Right ventricle myocardium inferior (tissue), 1 donor: ENCODE results near the gene CNTN4. TPM values are rescaled to one million over a fixed set of nuclear protein-coding genes. Genes with fewer than 3 reads are reported as not detected.

Source experiments
- ATAC-seq: fragments of 200-7000 bp; cut with Tn5 transposase; one replicate; pipeline ENCODE4 v1.9.1; 2020; ENCODE audit warnings: mild to moderate bottlenecking, moderate library complexity
- DNase-seq: peaks from one replicate; pipeline ENCODE4 v3.0.0; 2021; ENCODE audit errors: missing footprints
- intact Hi-C: fragments of 100-400 bp; cut with DNase I; formaldehyde crosslinking; loops from one replicate; pipeline ENCODE4 v1.11.0; 2022
- total RNA-seq: library from RNA; stranded (reverse); fragmentation: NEBNext Ultra II Directional; extraction: Animal tissue kit (Norgen Biotek cat#: 25700); gene quantifications from one replicate; pipeline ENCODE4 v1.2.1, GENCODE V29; 2021
- donor health status: DM: no; HTN: yes; CAD: no; lungs with severe emphysema.

Gene CNTN4
- total RNA-seq, 1 donor from 2014 or later, result 2.5 TPM

GRCh38 chr3:2614578-2614977, 515.9 kb downstream of the CNTN4 start:
- intact Hi-C loops, result no loop called here
- no peak for DNase-seq
- no peak for ATAC-seq

GRCh38 chr3:2615080-2615479, 516.4 kb downstream of the CNTN4 start:
- intact Hi-C loops, result no loop called here
- ATAC-seq (no peak), DNase-seq (no peak)

GRCh38 chr3:2623436-2623835, 524.8 kb downstream of the CNTN4 start:
- intact Hi-C loops, result no loop called here
- DNase-seq (no peak), ATAC-seq (no peak)

GRCh38 chr3:2628117-2628516, 529.5 kb downstream of the CNTN4 start:
- ATAC-seq (no peak), DNase-seq (no peak)
- intact Hi-C loops, result no loop called here

- intact Hi-C loops, result no loop called here
- ATAC-seq, result no peak
- no peak for DNase-seq
Measured at GRCh38 chr3:2635511-2635910, 536.8 kb downstream of the CNTN4 start.

GRCh38 chr3:2643606-2644005, 544.9 kb downstream of the CNTN4 start:
- DNase-seq (no peak), ATAC-seq (no peak)
- intact Hi-C loops, result no loop called here

GRCh38 chr3:2645001-2645400, 546.3 kb downstream of the CNTN4 start:
- no peak for ATAC-seq
- intact Hi-C loops, result no loop called here
- DNase-seq, result no peak

- DNase-seq (no peak), ATAC-seq (no peak)
- intact Hi-C loops, result no loop called here
Measured at GRCh38 chr3:2650746-2651145, 552.1 kb downstream of the CNTN4 start.

- DNase-seq (no peak), ATAC-seq (no peak)
- intact Hi-C loops, result no loop called here
Measured at GRCh38 chr3:2652386-2652785, 553.7 kb downstream of the CNTN4 start.

GRCh38 chr3:2653706-2654105, 555.0 kb downstream of the CNTN4 start:
- DNase-seq, result no peak
- ATAC-seq, result no peak
- intact Hi-C loops, result no loop called here

GRCh38 chr3:2655229-2655701, 556.6 kb downstream of the CNTN4 start:
- no peak for DNase-seq
- intact Hi-C loops, result no loop called here
- no peak for ATAC-seq

GRCh38 chr3:2656806-2657777, 558.4 kb downstream of the CNTN4 start:
- intact Hi-C loops, result no loop called here
- ATAC-seq (no peak), DNase-seq (no peak)

GRCh38 chr3:2657971-2658370, 559.3 kb downstream of the CNTN4 start:
- ATAC-seq (no peak), DNase-seq (no peak)
- intact Hi-C loops, result no loop called here

- no peak for DNase-seq
- intact Hi-C loops, result no loop called here
- ATAC-seq, result no peak
Measured at GRCh38 chr3:2659896-2660295, 561.2 kb downstream of the CNTN4 start.

GRCh38 chr3:2661078-2661477, 562.4 kb downstream of the CNTN4 start:
- no peak for DNase-seq
- no peak for ATAC-seq
- intact Hi-C loops, result no loop called here

- intact Hi-C loops, result no loop called here
- DNase-seq (no peak), ATAC-seq (no peak)
Measured at GRCh38 chr3:2677501-2677900, 578.8 kb downstream of the CNTN4 start.

- ATAC-seq (no peak), DNase-seq (no peak)
- intact Hi-C loops, result no loop called here
Measured at GRCh38 chr3:2680236-2680635, 581.6 kb downstream of the CNTN4 start.

- intact Hi-C loops, result no loop called here
- ATAC-seq, result no peak
- no peak for DNase-seq
Measured at GRCh38 chr3:2684046-2684445, 585.4 kb downstream of the CNTN4 start.

GRCh38 chr3:2686816-2687502, 588.3 kb downstream of the CNTN4 start:
- ATAC-seq (no peak), DNase-seq (no peak)
- intact Hi-C loops, result no loop called here

- intact Hi-C loops, result no loop called here
- DNase-seq (no peak), ATAC-seq (no peak)
Measured at GRCh38 chr3:2697589-2697988, 598.9 kb downstream of the CNTN4 start.
